GM12872 (cell line): ENCODE measurements around the gene LRRC1.

Experiments used
- CTCF ChIP-seq: IDR thresholded peaks from 3 replicates; pipeline ENCODE4 v1.5.1; 2011; ENCODE audit warnings: low read depth, mild to moderate bottlenecking, low read length, moderate library complexity; ENCODE audit not compliant: insufficient read depth

The LRRC1 gene

GRCh38 chr6:53898026-53898795, 103.4 kb downstream of the LRRC1 start:
- no peak for TF ChIP-seq CTCF

- no peak for TF ChIP-seq CTCF
Measured at GRCh38 chr6:53899512-53899911, 104.7 kb downstream of the LRRC1 start.

DNA sequence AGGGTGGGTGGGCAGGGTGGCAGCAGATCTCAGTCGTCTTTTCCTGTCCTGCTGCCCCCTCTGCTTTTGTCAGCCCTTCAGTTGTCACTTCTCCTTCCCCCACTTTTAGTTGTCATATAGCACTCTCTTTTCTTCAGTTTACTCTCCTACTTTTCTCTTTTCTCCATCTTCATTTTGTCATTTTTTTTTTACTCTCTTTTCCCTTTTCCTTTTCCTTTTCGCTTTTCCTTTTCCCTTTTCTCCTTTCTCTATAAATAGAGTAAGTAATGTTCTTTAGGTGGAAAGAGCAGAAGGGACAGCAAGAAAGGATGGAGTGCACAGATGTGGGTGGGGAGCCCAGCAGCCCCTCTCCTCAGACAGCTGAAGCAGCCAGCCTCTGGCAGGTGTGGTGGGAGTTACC, 108.6 kb downstream of the LRRC1 start:
- TF ChIP-seq CTCF: no peak

DNA sequence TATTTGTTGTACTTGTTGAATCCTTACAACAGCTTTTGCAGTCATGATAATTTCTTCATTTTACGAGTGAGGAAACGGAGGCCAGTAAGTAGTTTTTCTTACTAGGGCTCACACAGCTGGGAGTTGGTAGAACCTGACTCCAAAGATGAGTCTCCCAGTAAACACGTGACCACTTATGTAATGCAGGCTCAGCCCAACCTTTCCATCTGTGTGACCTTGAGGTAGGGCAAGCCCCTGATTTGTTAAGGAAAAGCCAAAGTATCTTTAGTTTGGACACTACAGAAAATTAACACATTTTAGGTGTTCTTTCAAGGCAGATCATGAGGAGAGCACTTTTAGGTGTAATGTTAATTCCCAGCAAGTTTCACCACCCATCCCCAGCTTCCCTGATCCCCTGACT, 111.3 kb downstream of the LRRC1 start:
- TF ChIP-seq CTCF: no peak

DNA sequence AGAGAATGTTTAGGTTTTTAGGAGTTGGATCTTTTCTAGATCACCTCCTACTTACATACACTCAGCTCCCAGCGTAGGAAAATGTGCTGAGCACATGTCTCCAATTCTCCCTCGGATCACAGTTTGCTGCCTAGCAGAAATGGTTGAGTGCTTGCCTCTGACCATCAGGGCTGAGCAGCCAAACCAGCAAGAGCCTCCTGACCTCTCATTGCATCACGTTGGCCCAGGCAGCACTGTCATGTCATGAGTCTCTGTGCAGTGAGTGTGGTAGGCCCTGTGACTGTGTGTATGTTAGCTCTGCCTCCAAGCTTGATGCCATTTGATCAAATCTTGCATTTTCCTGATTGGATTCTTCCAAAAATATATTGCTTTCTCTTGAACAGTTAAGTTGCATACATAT, 112.0 kb downstream of the LRRC1 start:
- no peak for TF ChIP-seq CTCF

DNA sequence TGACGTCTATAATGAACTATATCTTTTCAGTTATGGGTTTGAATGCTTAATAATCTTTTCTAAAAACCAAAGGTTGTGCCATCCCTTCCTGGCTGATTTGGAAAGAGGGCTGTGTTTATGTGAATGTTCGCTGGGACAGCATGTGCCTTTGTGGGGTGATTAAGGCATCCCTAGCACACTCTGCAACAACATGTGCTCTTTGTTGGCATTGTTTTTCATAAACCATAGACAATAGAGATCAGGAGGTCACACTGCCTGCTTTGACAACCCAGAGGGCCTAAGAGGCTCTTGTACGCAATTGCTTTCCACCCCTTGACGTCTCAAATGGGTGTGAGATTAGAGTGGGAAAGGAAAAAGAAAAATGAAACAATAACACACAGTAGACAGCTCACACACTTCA, 116.0 kb downstream of the LRRC1 start:
- no peak for TF ChIP-seq CTCF

GRCh38 chr6:53912661-53913060, 117.9 kb downstream of the LRRC1 start:
- TF ChIP-seq CTCF: no peak

GRCh38 chr6:53913286-53913685, 118.5 kb downstream of the LRRC1 start:
- no peak for TF ChIP-seq CTCF
